ENCODE results near the gene EIF1AX.
"Not testable (repeated sequence)": the region's sequence is repeated elsewhere in the genome, so short reads cannot be mapped to it uniquely, and the experiment has no call there.

- TF ChIP-seq, protein P1, sequence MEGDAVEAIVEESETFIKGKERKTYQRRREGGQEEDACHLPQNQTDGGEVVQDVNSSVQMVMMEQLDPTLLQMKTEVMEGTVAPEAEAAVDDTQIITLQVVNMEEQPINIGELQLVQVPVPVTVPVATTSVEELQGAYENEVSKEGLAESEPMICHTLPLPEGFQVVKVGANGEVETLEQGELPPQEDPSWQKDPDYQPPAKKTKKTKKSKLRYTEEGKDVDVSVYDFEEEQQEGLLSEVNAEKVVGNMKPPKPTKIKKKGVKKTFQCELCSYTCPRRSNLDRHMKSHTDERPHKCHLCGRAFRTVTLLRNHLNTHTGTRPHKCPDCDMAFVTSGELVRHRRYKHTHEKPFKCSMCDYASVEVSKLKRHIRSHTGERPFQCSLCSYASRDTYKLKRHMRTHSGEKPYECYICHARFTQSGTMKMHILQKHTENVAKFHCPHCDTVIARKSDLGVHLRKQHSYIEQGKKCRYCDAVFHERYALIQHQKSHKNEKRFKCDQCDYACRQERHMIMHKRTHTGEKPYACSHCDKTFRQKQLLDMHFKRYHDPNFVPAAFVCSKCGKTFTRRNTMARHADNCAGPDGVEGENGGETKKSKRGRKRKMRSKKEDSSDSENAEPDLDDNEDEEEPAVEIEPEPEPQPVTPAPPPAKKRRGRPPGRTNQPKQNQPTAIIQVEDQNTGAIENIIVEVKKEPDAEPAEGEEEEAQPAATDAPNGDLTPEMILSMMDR (IDR thresholded peaks at IDR 0.05): not testable (repeated sequence)
- TF ChIP-seq POLR2AphosphoS5 (IDR thresholded peaks at IDR 0.05; ENCODE audit: low read depth, low read length); REST (IDR thresholded peaks at IDR 0.05; ENCODE audit: insufficient read depth in 1 of 2, low read depth in 2 of 2, low read length in 1 of 2); SIN3A (IDR thresholded peaks at IDR 0.05; ENCODE audit: borderline replicate concordance, insufficient read depth, low read depth, low read length): not testable (repeated sequence)
These were observed 20.9 kb upstream of the EIF1AX start for GRCh38 chrX:20162516-20162915.

All from Panc1 (cell line).